DND-41 (cell line): ENCODE results near the gene TBC1D8B.

ENCODE experiments used
- EZH2 ChIP-seq: IDR thresholded peaks from 3 replicates; pipeline ENCODE4 v1.6.1; 2012; ENCODE audit warnings: borderline replicate concordance, low read depth, mild to moderate bottlenecking, moderate library complexity, low read length, inconsistent platforms; ENCODE audit not compliant: severe bottlenecking
- TF ChIP-seq, protein P1 (sequence below): IDR thresholded peaks from 2 replicates; pipeline ENCODE4 v1.5.1; 2012; ENCODE audit warnings: borderline replicate concordance, low read length, moderate library complexity, mild to moderate bottlenecking; ENCODE audit not compliant: poor library complexity, severe bottlenecking; ENCODE audit errors: extremely low read depth

DNA sequence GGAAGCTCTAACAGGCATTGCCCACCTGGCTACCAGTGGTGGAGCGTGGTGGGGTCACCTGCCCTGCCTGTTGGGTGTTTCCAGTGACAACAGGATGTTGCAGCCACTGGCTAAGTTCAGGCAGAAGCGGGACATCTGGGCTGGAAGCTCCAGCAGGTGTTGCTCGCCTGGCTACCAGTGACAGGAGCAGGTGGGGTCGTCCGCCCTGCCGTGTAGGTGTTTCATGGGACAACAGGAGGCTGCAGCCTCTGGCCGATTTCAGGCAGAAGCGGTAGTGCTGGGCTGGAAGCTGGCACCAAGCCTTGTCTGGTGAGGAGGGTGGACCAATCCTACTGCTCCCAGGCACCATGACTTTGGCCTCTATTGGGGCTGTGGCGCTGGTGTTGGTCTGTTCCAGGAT lies 61.2 kb downstream of the TBC1D8B start:
- TF ChIP-seq, protein P1, sequence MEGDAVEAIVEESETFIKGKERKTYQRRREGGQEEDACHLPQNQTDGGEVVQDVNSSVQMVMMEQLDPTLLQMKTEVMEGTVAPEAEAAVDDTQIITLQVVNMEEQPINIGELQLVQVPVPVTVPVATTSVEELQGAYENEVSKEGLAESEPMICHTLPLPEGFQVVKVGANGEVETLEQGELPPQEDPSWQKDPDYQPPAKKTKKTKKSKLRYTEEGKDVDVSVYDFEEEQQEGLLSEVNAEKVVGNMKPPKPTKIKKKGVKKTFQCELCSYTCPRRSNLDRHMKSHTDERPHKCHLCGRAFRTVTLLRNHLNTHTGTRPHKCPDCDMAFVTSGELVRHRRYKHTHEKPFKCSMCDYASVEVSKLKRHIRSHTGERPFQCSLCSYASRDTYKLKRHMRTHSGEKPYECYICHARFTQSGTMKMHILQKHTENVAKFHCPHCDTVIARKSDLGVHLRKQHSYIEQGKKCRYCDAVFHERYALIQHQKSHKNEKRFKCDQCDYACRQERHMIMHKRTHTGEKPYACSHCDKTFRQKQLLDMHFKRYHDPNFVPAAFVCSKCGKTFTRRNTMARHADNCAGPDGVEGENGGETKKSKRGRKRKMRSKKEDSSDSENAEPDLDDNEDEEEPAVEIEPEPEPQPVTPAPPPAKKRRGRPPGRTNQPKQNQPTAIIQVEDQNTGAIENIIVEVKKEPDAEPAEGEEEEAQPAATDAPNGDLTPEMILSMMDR = no peak
- no peak for TF ChIP-seq EZH2
